Measurements from ENCODE around the gene LRRC53.

Gene LRRC53

DNA sequence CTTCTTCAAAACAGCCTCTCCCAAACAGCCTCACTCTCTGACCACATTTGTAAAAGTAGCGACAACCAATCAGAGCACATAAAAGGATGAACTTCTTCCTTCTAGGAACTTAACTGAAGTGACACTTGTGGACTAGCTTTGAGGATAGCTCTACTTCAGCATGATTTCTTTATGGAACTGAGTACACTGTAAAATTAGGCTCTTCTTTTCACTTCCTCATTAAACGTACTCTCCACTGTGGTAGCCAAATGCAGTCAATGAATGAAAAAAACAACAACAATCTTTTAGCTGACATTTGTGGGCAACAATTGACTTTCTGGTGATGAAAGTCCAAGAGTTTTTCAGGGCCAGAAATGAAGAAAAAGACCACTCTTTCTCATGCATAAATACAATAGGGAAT lies 9.6 kb downstream of the LRRC53 start:
- DNase-seq (ENCODE audit: low spot score): no peak

DNA sequence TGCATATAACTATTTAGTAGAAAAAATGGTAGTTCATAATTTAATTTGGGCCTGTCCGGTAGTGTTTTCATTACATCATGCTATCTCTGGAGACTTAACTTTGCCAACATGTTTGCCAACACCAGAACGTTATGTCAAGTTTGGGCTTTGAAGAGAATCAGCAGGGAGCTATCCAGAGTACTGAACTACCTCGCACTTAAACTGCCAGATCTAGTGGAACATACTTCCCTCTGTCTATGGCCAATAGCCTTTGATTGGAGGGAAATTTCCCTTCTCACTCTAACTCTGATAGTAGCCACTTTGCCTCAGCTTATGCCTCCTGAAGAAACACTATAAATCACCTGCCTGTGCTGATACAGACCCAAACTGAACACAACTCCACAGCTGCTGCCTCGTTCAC lies 10.0 kb downstream of the LRRC53 start:
- DNase-seq (ENCODE audit: low spot score): no peak

DNA sequence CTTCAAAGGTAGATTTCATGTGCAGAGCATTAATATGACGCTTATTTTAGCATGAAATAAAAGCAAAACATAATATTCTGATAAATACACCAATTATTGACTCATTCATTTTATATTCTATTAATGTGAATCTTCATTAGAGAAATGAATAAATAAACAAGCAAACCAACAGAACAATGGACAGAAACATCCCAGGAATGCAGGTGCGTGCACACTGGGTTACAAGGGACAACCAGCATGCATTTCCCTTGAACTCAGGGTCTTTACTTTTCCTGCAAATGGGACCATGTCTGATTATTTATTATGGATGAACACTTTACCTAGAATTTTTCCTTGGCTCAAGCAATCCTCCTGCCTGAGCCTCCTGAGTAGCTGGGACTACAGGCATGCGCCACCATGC lies 13.5 kb downstream of the LRRC53 start:
- DNase-seq (ENCODE audit: low spot score): no peak

DNA sequence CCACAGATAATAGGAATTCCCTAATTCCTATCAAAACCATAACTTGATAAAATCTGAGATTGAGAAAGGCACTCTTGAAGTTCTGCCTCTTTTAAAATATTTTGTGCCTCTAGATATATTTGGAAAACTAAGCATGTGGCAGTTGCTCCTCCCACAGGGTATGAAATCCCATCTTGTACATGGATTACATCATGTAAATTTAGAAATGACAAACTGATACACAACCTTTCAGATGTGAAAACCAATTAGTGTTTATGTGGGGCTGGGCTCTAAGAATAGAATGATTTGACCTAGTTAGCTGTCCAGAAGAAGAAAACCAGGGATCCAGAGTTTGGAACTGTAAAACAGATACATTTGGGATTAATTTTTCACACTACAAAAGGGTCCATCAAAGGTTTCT lies 15.7 kb downstream of the LRRC53 start:
- DNase-seq (ENCODE audit: low spot score): no peak

DNA sequence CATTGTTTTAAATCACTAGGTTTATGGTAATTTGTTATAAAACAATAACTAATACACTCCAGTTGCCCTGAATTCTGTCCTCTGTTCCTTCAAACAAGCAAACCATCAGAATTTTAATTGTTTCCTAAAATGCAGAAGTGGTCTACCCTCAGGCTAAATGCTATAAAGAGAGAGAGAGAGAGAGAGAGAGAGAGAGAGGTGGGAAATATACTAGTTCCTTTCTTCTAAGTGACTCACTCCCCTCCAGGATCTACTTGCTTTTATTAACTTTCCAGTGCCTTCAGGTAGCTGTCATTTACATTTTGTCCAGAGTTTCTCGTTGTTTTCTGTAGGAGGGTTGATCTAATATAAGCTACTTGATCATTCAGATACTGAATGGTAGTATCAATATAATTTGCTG lies 26.4 kb downstream of the LRRC53 start:
- DNase-seq (ENCODE audit: low spot score): no peak

DNA sequence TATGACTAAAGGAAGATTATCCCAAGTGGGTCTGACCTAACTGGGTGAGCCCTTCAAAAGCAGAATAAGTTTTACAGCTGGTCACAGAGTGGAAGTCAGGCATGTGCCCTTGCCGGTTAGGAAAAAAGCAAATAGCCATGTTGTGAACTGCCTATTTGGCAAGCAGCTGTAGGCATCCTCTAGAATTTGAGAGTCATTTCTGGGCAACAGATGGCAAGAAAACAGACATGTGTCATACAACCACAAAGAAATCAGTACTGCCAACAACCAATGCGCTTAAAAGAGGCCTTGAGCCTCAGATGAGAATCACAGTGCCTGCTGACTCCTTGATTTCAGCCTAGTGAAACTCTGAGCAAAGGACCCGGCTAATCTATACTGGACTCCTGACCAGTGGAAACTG lies 26.8 kb downstream of the LRRC53 start:
- no peak for DNase-seq (ENCODE audit: low spot score)

DNA sequence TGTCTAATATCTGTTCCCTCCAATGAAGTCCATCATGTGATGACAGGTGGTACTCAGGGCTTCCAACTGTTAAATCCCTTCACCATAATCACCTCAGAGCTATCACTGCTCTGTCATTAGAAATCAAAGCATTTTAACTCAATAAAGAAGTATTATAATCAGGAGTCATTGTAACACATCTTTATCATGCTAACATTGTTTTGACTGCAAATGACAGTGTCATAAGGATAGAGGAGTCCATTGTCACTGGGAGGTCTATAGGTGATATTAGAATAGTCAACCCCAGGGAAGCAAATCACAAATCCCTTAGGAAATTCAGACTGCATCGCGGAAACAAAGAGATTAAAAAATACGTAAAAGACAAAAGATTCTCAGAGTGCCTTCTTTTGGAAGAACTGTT lies 30.8 kb downstream of the LRRC53 start:
- no peak for DNase-seq (ENCODE audit: low spot score)

DNA sequence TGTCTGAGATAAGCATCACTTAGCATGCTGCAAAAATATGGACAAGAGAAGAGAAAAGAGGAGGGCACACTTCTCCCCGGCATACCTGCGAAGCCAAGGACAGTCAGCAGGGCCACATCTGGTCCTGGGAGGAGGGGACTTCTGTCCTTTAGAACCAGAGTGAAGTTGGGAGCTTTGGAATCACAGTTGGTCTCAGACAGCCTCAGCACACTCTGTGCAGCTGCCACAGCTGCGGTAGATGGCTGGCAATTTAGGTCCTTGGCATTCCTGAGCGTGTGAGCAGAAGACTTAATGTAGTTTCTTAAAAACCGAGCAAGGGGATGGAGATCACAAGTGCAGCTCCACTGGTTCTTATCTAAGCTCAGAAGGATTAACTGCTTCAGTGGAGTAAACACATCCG lies 32.3 kb downstream of the LRRC53 start:
- no peak for DNase-seq (ENCODE audit: low spot score)

DNA sequence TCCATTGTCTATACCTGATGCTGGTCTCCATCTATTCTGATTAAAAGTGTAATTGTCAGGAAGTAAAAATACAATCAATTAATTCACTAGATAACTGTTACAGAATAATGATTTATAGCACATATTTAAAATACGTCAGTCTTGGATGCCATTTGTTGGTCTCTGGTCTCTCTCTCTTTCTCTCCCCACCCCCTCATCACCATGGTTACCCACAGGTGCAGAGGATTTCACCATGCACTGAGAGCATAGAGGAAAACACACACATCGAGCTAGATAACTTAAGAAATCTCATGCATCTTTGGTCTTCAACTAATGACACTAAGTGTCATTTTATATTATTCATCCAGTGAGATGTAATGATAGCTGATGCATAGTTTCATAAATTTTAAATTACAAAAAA lies 33.4 kb downstream of the LRRC53 start:
- DNase-seq (ENCODE audit: low spot score): no peak

DNA sequence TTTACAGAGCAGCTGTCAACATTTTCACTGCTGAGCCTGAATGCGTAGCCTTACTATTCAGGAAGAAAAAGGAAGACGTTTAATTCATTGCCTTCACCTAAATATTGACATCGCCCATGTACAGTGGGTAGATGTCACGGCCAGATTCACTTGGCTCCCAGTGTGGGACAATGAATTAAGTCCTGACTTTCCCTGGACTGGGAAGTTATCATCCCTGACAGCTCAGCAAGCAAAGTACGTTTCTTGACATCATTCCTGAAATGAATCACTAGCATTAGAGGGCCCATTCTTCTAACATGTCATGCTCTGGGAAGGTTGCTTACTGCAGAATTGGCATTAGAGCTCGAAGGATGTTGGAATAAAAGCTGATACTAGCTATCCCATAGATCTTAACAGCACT lies 37.8 kb downstream of the LRRC53 start:
- DNase-seq (ENCODE audit: low spot score): no peak

DNA sequence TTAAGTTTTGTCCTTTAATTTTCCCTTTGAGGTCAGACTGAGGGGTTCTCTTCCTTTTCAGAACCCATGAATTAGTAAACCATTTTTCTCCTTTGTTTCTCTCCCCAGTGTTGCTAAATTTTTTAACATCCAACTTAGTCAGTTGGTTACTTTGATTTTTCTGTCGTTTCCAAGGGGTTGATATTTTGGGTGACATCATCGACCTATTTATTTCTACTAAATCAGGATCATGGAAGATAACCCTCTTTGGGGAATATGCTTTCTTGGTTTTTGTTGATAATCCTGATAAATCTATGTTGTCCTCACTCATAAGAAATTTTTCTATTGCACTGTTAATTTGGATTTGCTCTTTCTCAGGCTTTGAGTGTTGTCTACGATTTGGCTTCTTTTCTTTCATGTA lies 40.9 kb downstream of the LRRC53 start:
- DNase-seq (ENCODE audit: low spot score): no peak

DNA sequence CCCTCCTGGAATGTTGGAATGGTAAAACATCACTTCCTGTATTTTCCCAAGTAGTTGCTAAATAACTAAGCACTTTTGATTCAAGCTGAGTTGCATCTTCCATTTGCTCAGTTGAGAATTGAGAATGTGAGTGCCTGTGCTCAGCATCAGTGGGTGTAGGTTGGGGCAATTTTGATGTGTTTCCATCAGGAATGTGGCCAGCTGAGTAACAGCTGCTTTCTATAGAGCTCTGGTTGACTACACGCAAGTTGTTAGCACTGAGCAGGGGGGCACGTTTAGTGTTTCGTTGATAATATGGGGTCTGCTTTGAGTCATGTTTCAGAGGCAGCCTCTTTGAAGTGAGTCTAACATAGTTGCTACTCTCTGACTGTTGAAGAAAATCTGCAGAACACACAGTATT lies 41.5 kb downstream of the LRRC53 start:
- DNase-seq (ENCODE audit: low spot score): no peak

DNA sequence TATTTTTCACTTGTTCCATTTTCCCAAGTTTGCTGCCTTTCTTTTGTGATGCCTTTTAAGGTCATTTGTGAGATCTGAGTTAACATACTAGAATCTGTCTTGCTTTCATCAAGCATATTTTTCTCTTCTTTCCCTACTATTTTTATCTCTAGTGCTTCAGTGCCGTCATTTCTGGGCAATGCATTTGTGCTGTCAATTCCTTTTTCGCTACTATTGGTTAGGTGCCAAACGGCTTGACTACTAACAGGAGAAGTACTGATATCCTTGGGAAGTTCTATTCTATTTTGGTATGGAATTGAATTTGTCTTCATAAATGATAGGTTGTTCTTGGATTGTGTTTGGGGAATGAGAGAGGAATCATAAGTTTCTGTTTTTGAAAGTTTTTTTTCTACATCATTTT lies 42.2 kb downstream of the LRRC53 start:
- no peak for DNase-seq (ENCODE audit: low spot score)

DNA sequence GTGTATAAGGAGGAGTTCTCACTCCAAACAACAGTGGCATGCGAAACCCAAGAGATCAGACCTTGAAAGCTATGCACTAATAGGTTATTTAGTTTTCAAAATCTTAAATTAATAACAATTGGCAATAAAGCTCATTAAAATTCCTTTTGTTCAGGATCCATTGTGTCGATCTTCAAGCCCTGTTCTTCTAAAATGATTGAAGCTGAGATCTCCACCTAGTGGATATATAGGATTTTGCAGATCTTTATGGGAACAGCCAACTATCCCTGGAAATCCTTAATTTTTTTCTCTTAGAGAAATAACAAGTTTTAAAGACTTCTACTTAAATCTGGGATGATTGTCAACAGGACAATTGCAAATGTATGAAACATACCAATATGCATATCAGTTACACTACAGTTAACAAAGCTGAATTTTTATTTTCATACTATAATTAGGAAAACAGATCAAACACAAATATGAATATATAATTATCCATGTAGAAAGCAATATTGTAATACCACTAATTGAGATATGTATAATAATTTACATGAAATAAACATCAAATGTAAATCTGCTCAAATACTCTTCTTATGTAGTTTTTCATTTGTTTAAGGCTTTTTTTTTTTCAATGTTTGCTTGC lies 43.3 kb downstream of the LRRC53 start:
- DNase-seq (ENCODE audit: low spot score): no peak

DNA sequence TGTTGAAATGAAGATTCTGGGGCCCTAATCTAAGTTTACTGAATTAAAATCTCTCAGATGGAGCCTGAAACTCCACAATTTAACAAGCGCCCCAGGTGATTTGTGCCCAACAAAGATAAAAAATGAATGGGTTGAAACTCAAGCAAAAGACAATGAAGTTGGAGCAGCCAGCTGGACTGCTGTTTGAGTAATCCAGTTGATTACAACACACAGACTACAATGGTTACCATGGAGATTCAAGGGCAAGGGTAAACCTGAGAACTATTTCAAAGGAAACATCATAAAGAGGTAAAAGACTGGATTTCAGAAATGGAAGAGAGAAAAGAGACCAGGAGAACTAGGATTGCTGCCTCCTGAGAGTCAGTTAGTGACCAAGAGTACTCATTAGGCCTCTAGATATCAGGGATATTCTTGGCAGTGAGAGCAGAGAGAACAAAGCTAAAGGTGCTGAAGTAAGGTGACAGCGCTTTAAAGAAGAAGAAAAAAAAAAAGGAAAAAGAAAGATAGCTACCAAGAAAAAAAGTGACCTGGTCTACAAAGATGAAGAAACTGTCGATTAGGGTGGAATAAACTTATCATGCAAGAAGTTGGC lies 44.5 kb downstream of the LRRC53 start:
- no peak for DNase-seq (ENCODE audit: low spot score)

DNA sequence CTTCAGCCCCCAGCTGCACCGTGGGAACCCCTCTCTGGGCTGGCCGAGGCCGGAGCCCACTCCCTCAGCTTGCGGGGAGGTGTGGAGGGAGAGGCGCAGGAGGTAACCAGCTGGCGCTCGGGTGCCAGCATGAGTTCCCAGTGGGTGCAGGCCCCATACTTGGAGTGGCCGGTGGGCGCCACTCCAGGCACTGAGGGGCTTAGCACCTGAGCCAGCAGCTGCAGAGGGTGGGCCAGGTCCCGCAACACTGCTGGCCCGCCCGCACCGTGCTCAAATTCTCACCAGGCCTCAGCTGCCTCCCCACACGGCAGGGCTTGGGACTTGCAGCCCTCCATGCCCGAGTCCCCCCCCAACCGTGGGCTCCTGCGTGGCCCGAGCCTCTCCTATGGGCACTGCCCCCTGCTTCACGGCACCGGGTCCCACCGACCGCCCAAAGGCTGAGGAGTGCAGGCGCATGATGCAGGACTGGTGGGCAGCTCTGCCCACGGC lies 47.2 kb downstream of the LRRC53 start:
- DNase-seq (ENCODE audit: low spot score): no peak

DNA sequence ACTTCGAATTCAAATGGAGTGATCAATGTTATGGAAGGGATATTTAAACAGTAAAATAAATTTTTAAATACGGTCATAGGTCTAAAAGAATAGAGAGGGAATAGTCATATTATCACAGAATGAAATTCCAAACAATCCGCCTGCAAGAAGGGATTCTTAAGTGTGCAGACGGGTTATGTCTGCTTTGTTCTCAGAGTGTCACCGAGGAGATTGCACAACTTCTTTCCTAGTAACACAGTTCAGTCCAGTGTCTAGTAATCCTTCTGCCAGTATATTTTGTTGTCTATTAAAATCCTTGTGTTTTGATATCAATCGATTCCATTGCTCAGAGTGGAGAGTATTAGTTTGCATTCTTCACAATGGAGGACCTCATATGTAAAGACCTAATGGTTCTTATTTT lies 48.4 kb downstream of the LRRC53 start:
- DNase-seq (ENCODE audit: low spot score): no peak

DNA sequence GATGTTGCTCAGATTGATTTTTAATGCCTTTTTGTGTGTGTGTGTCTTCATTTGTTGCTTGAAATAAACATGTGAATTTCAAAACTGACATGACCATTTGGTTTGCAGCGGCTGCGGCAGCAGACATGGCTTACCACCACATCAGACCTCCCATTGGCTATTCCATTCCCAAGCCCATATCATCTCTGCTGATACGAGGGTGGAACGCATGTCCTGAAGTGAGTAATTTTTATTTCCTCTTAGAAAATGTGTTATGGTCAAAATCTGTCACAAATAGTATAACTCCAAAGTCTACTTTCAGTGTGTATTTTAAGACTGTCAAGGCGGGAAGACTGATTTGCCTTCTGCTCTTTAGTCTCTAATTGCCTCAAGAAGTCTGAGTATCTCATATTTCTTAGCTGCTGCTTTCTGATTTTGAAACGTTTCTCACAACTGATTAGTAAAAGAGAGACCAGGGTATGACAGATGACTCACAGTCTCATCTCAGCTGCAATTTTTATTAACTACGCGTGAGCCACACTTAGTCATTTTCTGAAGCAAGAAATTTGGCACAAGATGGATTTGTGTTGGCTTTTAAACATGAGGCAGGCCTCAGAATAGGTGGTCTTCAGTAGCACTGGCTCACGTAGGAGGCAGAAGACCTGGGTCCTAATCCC lies 49.0 kb downstream of the LRRC53 start:
- no peak for DNase-seq (ENCODE audit: low spot score)

DNA sequence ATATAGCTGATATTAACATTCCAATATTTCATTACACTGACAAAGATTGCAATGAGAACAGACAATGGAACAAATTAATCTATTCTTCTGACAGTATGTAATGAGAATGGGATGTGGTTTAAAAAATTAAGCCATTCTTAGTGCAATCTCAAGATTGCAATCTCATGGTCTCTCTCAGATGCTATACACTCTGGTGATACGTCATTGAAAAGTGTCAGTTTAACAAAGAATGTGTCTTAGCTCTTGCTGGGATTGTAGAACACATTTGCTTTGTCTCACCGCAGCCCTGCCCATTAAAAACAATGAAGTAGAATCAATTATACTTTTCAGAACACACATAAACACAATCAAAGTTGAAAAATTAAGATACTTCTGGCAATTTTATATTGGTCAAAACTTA lies 55.2 kb downstream of the LRRC53 start:
- no peak for DNase-seq (ENCODE audit: low spot score)

DNA sequence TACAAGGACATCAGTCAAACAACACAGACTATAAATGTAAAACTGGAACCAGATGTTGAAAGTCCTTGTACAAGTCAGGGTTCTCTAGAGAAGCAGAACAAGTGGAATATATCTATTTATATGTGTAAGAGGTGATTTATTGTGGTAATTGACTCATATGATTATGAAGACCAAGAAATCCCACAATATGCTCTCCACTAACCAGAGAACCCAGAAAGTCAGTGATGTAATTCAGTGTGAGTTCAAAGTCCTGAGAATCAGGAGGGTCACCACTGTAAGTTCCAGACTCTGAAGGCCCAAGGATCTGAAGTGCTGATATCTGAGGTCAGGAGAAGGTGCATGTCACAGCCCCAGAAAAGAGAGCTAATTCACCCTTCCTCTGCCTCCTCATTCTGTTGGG lies 57.0 kb downstream of the LRRC53 start:
- DNase-seq (ENCODE audit: low spot score): no peak

DNA sequence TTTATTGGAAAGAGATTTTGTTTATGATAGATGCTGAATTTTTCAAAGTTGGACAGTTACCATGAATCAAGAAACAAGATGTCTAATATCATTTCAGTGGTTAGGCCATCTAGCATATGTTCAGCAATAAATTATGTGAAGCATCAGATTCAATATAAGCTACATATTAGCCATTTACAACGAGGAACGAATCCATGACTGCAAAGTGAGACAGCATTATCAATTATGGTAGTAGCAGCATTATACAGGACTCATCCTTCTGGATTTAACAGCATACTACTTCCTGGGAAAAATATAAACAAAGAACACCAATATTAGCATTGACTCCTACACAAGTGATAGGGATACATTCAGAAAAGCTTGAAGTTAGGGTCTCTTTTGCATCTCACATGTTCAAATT lies 59.1 kb downstream of the LRRC53 start:
- DNase-seq (ENCODE audit: low spot score): no peak

DNA sequence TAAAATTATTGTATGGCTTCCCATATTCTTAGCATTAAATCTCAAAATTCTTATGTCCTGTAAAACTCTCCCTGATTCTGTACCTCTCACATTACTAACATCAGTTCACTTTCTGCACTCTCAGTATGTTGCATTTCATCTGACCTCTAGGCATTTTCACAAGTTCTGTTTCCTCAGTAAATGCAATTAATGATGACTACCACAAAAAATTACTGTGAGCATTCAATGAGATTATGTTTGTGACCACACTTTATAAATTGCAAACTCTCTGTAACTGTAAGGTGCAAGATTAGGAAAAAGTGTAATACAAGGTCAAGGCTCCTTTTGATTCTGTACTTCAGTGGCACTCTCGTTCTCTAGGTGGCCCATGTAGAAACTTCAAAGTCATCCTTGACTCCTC lies 60.4 kb downstream of the LRRC53 start:
- no peak for DNase-seq (ENCODE audit: low spot score)

DNA sequence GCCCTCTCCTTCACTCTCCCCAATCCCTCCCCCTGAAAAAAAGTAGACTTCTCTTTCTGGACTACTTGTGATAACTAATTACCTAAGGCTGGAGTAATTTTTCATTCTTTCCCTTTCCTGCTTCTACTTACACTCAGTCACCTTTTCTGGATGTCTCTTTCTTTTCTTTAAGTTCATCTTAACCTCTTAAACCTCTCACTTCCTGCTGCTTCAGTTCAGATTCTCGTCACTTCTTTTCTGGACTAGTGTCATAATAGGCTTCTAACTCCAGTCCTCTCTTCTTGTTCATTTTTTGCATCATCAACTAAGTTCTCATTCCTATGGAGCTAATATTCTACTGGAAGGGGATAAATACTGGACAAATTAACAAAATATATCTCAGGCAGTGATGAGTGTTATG lies 75.4 kb downstream of the LRRC53 start:
- DNase-seq (ENCODE audit: low spot score): no peak

DNA sequence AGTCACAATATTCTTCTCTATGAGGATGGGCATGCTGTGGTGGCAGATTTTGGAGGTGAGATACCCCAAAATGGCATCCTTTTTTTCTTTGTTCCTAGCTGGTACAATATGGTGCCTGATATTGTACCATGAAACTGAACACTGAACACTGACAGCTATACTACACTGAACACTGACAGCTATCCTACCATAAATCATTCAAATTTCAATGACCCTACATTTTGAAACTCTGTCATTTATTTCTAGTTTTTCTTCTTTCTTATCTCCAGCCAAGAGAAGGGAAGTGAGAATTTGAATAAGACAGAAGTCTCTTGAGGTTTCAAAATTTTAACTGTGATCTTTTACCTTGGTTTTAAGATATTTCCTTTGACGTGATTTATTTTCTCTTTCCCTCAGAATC lies 76.3 kb downstream of the LRRC53 start:
- no peak for DNase-seq (ENCODE audit: low spot score)

Data from CD4-positive, alpha-beta T cell treated with Interleukin-15 for 4 hours (primary cell).